PC-3 (cell line): ENCODE measurements around the gene PADI1. TPM values are rescaled to one million over a fixed set of nuclear protein-coding genes. Genes with fewer than 3 reads are reported as not detected.

Experiments used
- ATAC-seq: fragments of 200-7000 bp; cut with Tn5 transposase; 2 replicates; pipeline ENCODE4 v1.9.1; 2020; ENCODE audit warnings: mild to moderate bottlenecking, moderate library complexity
- BruUV-seq: library from RNA; stranded (reverse); fragments of 400-500 nt; replicated peaks from 2 replicates; lab custom pipeline; 2021; lab: Mats Ljungman, UMichigan
- CTCF ChIA-PET: fragments of 300-600 bp; sonication (Branson Sonifier 250); formaldehyde crosslinking; loops from one replicate; lab custom pipeline; 2022; ENCODE audit warnings: antibody characterized with exemption; lab: Charles Lee
- POLR2A ChIA-PET: fragments of 300-600 bp; sonication (Branson Sonifier 250); formaldehyde crosslinking; loops from one replicate; lab custom pipeline; 2022; ENCODE audit warnings: antibody characterized with exemption; ENCODE audit not compliant: unreplicated experiment; lab: Charles Lee
- DNase-seq: peaks from one replicate; pipeline ENCODE4 v3.0.0-alpha.2; 2015
- H2AFZ ChIP-seq: fragments of 300-600 bp; sonication (generic); 2 replicates; pipeline ENCODE4 v1.6.0; 2016; ENCODE audit warnings: antibody characterized with exemption, low read length
- H3F3A ChIP-seq: fragments of 300-600 bp; sonication (generic); one replicate; pipeline ENCODE4 v1.6.0; 2017; ENCODE audit warnings: antibody characterized with exemption, low read length, control low read depth, mild to moderate bottlenecking; ENCODE audit not compliant: unreplicated experiment
- H3K27ac ChIP-seq: fragments of 300-600 bp; sonication (generic); 2 replicates; pipeline ENCODE4 v1.5.1; 2016; ENCODE audit warnings: mild to moderate bottlenecking, low read length
- H3K27me3 ChIP-seq: fragments of 300-600 bp; sonication (generic); 2 replicates; pipeline ENCODE4 v1.6.1; 2016; ENCODE audit warnings: low read length, mixed read lengths
- H3K36me3 ChIP-seq: fragments of 300-600 bp; sonication (generic); 2 replicates; pipeline ENCODE4 v1.6.1; 2016; ENCODE audit warnings: low read depth, mixed run types, low read length, mixed read lengths
- H3K4me1 ChIP-seq: fragments of 300-600 bp; sonication (generic); 2 replicates; pipeline ENCODE4 v1.5.1; 2016; ENCODE audit warnings: low read length; ENCODE audit not compliant: insufficient read depth
- H3K4me2 ChIP-seq: fragments of 300-600 bp; sonication (generic); 2 replicates; pipeline ENCODE4 v1.6.0; 2016; ENCODE audit warnings: low read length
- H3K4me3 ChIP-seq: fragments of 300-600 bp; sonication (generic); 2 replicates; pipeline ENCODE4 v1.5.1; 2016; ENCODE audit warnings: mild to moderate bottlenecking, low read length, mixed read lengths
- H3K79me2 ChIP-seq: fragments of 300-600 bp; sonication (generic); 2 replicates; pipeline ENCODE4 v1.6.1; 2017; ENCODE audit warnings: low read length, mixed read lengths
- H3K9ac ChIP-seq: fragments of 300-600 bp; sonication (generic); 2 replicates; pipeline ENCODE4 v1.6.0; 2016; ENCODE audit warnings: mild to moderate bottlenecking, low read length
- H3K9me2 ChIP-seq: fragments of 300-600 bp; sonication (generic); replicated peaks from 2 replicates; pipeline ENCODE4 v1.6.1; 2016; ENCODE audit warnings: mixed run types, low read length, mixed read lengths
- H3K9me3 ChIP-seq: fragments of 300-600 bp; sonication (generic); 2 replicates; pipeline ENCODE4 v1.6.1; 2016; ENCODE audit warnings: low read length, mixed read lengths
- H4K20me1 ChIP-seq: fragments of 300-600 bp; sonication (generic); 2 replicates; pipeline ENCODE4 v1.6.1; 2016; ENCODE audit warnings: low read length, mixed read lengths
- CTCF ChIP-seq: fragments of 300-600 bp; sonication (generic); conservative IDR thresholded peaks from 2 replicates; pipeline ENCODE4 v1.5.1; 2017; ENCODE audit warnings: antibody characterized with exemption, low read depth, mild to moderate bottlenecking, low read length
- EZH2 ChIP-seq: fragments of 300-600 bp; sonication (generic); IDR thresholded peaks from one replicate; pipeline ENCODE4 v1.6.1; 2017; ENCODE audit warnings: antibody characterized with exemption, mild to moderate bottlenecking, low read length; ENCODE audit not compliant: unreplicated experiment
- EZH2phosphoT487 ChIP-seq: fragments of 300-600 bp; sonication (generic); IDR thresholded peaks from 2 replicates; pipeline ENCODE4 v1.6.1; 2018; ENCODE audit warnings: mild to moderate bottlenecking, antibody characterized with exemption, low read length, borderline replicate concordance
- intact Hi-C: fragments of 100-400 bp; cut with micrococcal nuclease; formaldehyde crosslinking; loops from 2 replicates; pipeline ENCODE4 v1.9.0; 2023
- total RNA-seq: library from RNA; depleted of rRNA; stranded (reverse); fragments of >200 nt; gene quantifications from 2 replicates; pipeline ENCODE4 v1.2.3, GENCODE V29; 2014

PADI1 gene
- total RNA-seq, 1 experiment from 2014 or later, result 0.73 TPM

- Histone ChIP-seq H3F3A (no peaks in the 10 kb centered on the region), H3K27ac (no peak overlapping the region), H3K9me2 (no peaks in the 10 kb centered on the region), H3K27me3 (no peaks in the 10 kb centered on the region), H2AFZ (no peak overlapping the region), H3K9ac (no peak overlapping the region), H4K20me1 (no peaks in the 10 kb centered on the region), H3K79me2 (no peaks in the 10 kb centered on the region), H3K4me3 (no peak overlapping the region), H3K9me3 (no peaks in the 10 kb centered on the region), H3K4me1 (peaks cover 7% of the 10 kb centered on the region; the same call in 1 of the 2 replicates), H3K4me2 (no peak overlapping the region), H3K36me3 (no peaks in the 10 kb centered on the region)
- CTCF ChIA-PET, result no interaction called here
- intact Hi-C loops, result no loop called here
- no TSS peak for BruUV-seq
- POLR2A ChIA-PET, result no interaction called here
- ATAC-seq (no peak), DNase-seq (no peak)
- TF ChIP-seq EZH2, result no peak
- TF ChIP-seq CTCF, result no peak
Measured at GRCh38 chr1:17181781-17182464, 23.0 kb upstream of the PADI1 start.

GRCh38 chr1:17183388-17184160 is 21.4 kb upstream of the PADI1 start:
- no TSS peak for BruUV-seq
- Histone ChIP-seq H3K9ac (no peak overlapping the region), H3K36me3 (no peaks in the 10 kb centered on the region), H3K4me1 (peaks cover 7% of the 10 kb centered on the region; the same call in 1 of the 2 replicates), H2AFZ (no peak overlapping the region), H3K9me3 (no peaks in the 10 kb centered on the region), H4K20me1 (no peaks in the 10 kb centered on the region), H3K4me2 (no peak overlapping the region), H3K4me3 (no peak overlapping the region), H3K79me2 (no peaks in the 10 kb centered on the region), H3K27ac (no peak overlapping the region), H3F3A (no peaks in the 10 kb centered on the region), H3K9me2 (no peaks in the 10 kb centered on the region), H3K27me3 (no peaks in the 10 kb centered on the region)
- no peak for ATAC-seq
- ChIA-PET CTCF (no interaction called here), POLR2A (no interaction called here)
- no peak for DNase-seq
- no peak for TF ChIP-seq EZH2phosphoT487
- no peak for TF ChIP-seq EZH2
- TF ChIP-seq CTCF, result no peak
- intact Hi-C loops, result no loop called here

- Histone ChIP-seq H3K4me2 (no peak overlapping the region), H3K4me1 (peaks cover 9% of the 10 kb centered on the region), H3K36me3 (no peaks in the 10 kb centered on the region), H3F3A (no peaks in the 10 kb centered on the region), H3K9me2 (no peaks in the 10 kb centered on the region), H3K4me3 (no peak overlapping the region), H3K27me3 (no peaks in the 10 kb centered on the region), H3K9me3 (no peaks in the 10 kb centered on the region), H3K9ac (no peak overlapping the region), H3K79me2 (no peaks in the 10 kb centered on the region), H3K27ac (no peak overlapping the region), H2AFZ (no peak overlapping the region), H4K20me1 (no peaks in the 10 kb centered on the region)
- POLR2A ChIA-PET, result no interaction called here
- no TSS peak for BruUV-seq
- no peak for ATAC-seq
- CTCF ChIA-PET, result no interaction called here
- intact Hi-C loops, result no loop called here
- no peak for DNase-seq
- TF ChIP-seq EZH2, result no peak
- no peak for TF ChIP-seq EZH2phosphoT487
- TF ChIP-seq CTCF, result no peak
Measured at GRCh38 chr1:17184161-17184665, 20.7 kb upstream of the PADI1 start.
